SK-N-SH (cell line): ENCODE results near the gene TMPRSS9. TPM values are rescaled to one million over a fixed set of nuclear protein-coding genes. Genes with fewer than 3 reads are reported as not detected.

Experiments
- CTCF ChIA-PET: fragments of 300-600, 350-600 bp; formaldehyde crosslinking; extraction: SDS; loops from one replicate; lab custom pipeline; 2021; lab: Yijun Ruan, JAX
- POLR2A ChIA-PET: fragments of 350-600 bp; sonication (Branson Sonifier 250); formaldehyde crosslinking; extraction: SDS; loops from one replicate; lab custom pipeline; 2020; ENCODE audit warnings: antibody characterized with exemption, inconsistent platforms; lab: Yijun Ruan, JAX
- DNase-seq: peaks from one replicate; pipeline ENCODE4 v3.0.0; 2012
- H2AFZ ChIP-seq: fragments of 200-600 bp; sonication (generic); 2 replicates; pipeline ENCODE4 v1.8.1; 2016; ENCODE audit warnings: antibody characterized with exemption, mild to moderate bottlenecking, low read depth
- H3F3A ChIP-seq: fragments of 200-600 bp; sonication (generic); replicated peaks from 2 replicates; pipeline ENCODE3; 2016; ENCODE audit warnings: antibody characterized with exemption, mild to moderate bottlenecking; ENCODE audit not compliant: insufficient read depth
- H3K27ac ChIP-seq, 2 experiments: fragments of 200-500 bp in 1 of 2; fragments of 200-600 bp in 1 of 2; sonication (Bioruptor generic) in 1 of 2; sonication (generic), shearing (Covaris generic) in 1 of 2; 2 replicates each; pipeline versions ENCODE4 v1.5.1 to v1.6.1; 2014 to 2016; ENCODE audit warnings: low read depth in 2 of 2, inconsistent platforms in 1 of 2, low read length in 1 of 2, mild to moderate bottlenecking in 1 of 2, mixed read lengths in 1 of 2
- H3K27me3 ChIP-seq: fragments of 200-600 bp; sonication (generic), shearing (Covaris generic); 2 replicates; pipeline ENCODE4 v1.6.1; 2016; ENCODE audit warnings: mixed run types; ENCODE audit not compliant: insufficient read depth
- H3K36me3 ChIP-seq, 2 experiments: fragments of 200-500 bp in 1 of 2; fragments of 200-600 bp in 1 of 2; sonication (Bioruptor generic) in 1 of 2; sonication (generic) in 1 of 2; replicated peaks in 1 of 2; 2 replicates each; pipeline versions ENCODE3 to v1.5.1; 2014 to 2016; ENCODE audit warnings: low read length in 1 of 2, mild to moderate bottlenecking in 1 of 2; ENCODE audit not compliant: insufficient read depth in 2 of 2, control insufficient read depth in 1 of 2
- H3K4me1 ChIP-seq, 2 experiments: fragments of 200-500 bp in 1 of 2; fragments of 200-600 bp in 1 of 2; sonication (Bioruptor generic) in 1 of 2; sonication (generic), shearing (Covaris generic) in 1 of 2; 2 replicates each; pipeline versions ENCODE4 v1.5.1 to v1.6.1; 2014 to 2016; ENCODE audit warnings: low read depth in 1 of 2, low read length in 1 of 2, mixed run types in 1 of 2; ENCODE audit not compliant: insufficient read depth in 2 of 2, control insufficient read depth in 1 of 2
- H3K4me2 ChIP-seq: fragments of 200-600 bp; sonication (generic), shearing (Covaris generic); 2 replicates; pipeline ENCODE4 v1.6.1; 2017; ENCODE audit warnings: mixed run types
- H3K4me3 ChIP-seq, 2 experiments: fragments of 200-500 bp in 1 of 2; fragments of 200-600 bp in 1 of 2; sonication (Bioruptor generic) in 1 of 2; sonication (generic), shearing (Covaris generic) in 1 of 2; 2 replicates each; pipeline versions ENCODE4 v1.5.1 to v1.8.1; 2014 to 2016; ENCODE audit warnings: low read depth in 2 of 2, inconsistent platforms in 1 of 2, low read length in 1 of 2, mild to moderate bottlenecking in 1 of 2, mixed read lengths in 1 of 2, moderate library complexity in 1 of 2
- H3K79me2 ChIP-seq: fragments of 200-600 bp; sonication (generic); 2 replicates; pipeline ENCODE4 v1.8.1; 2017; ENCODE audit warnings: mild to moderate bottlenecking; ENCODE audit not compliant: insufficient read depth
- H3K9ac ChIP-seq: fragments of 200-600 bp; sonication (generic); 2 replicates; pipeline ENCODE4 v1.6.1; 2017; ENCODE audit warnings: mixed run types
- H3K9me2 ChIP-seq: fragments of 200-600 bp; sonication (generic); 2 replicates; pipeline ENCODE4 v1.6.1; 2017; ENCODE audit warnings: mixed run types
- H3K9me3 ChIP-seq: fragments of 200-600 bp; sonication (generic); 2 replicates; pipeline ENCODE4 v1.6.1; 2017; ENCODE audit warnings: mixed run types, mild to moderate bottlenecking, moderate library complexity
- H4K20me1 ChIP-seq: fragments of 200-600 bp; sonication (generic); 2 replicates; pipeline ENCODE4 v1.6.1; 2017; ENCODE audit warnings: mild to moderate bottlenecking, mixed run types; ENCODE audit not compliant: insufficient read depth
- ELF1 ChIP-seq: IDR thresholded peaks from 2 replicates; pipeline ENCODE4 v1.4.0; 2012
- EZH2phosphoT487 ChIP-seq: fragments of 200-600 bp; sonication (generic); IDR thresholded peaks from 2 replicates; pipeline ENCODE4 v1.6.1; 2017; ENCODE audit warnings: low read depth, mixed run types, mild to moderate bottlenecking, antibody characterized with exemption, moderate library complexity, borderline replicate concordance
- MXI1 ChIP-seq: IDR thresholded peaks from 2 replicates; pipeline ENCODE4 v1.6.1; 2012; ENCODE audit warnings: mild to moderate bottlenecking, low read depth, low read length, improper control_type of control experiment
- NFIC ChIP-seq: IDR thresholded peaks from 2 replicates; pipeline ENCODE4 v1.4.0; 2012; ENCODE audit warnings: borderline replicate concordance
- RFX5 ChIP-seq: IDR thresholded peaks from 2 replicates; pipeline ENCODE4 v1.6.1; 2012; ENCODE audit warnings: mild to moderate bottlenecking, improper control_type of control experiment, low read length
- RXRA ChIP-seq: IDR thresholded peaks from 2 replicates; pipeline ENCODE4 v1.4.0; 2012; ENCODE audit warnings: low read depth, mild to moderate bottlenecking, borderline replicate concordance
- SIN3A ChIP-seq: IDR thresholded peaks from 2 replicates; pipeline ENCODE4 v1.6.1; 2012; ENCODE audit warnings: low read depth, mild to moderate bottlenecking, low read length, moderate library complexity, borderline replicate concordance
- TCF12 ChIP-seq: IDR thresholded peaks from 2 replicates; pipeline ENCODE4 v1.4.0; 2012
- TEAD4 ChIP-seq: IDR thresholded peaks from 2 replicates; pipeline ENCODE4 v1.4.0; 2012; ENCODE audit warnings: mild to moderate bottlenecking, borderline replicate concordance; ENCODE audit not compliant: insufficient read depth
- YY1 ChIP-seq: IDR thresholded peaks from 2 replicates; pipeline ENCODE4 v1.4.0; 2012; ENCODE audit warnings: low read depth, mild to moderate bottlenecking
- WGBS: methylation state at CpG from one replicate; pipeline ENCODE4 v1.1.6; 2017; ENCODE audit warnings: low lambda C conversion rate; 5-methylcytosine and 5-hydroxymethylcytosine counted together
- polyA plus RNA-seq, 3 experiments: library from polyadenylated mRNA; depleted of rRNA; stranded (reverse); fragments of >200 nt; gene quantifications; 2 replicates each; pipeline ENCODE4 v1.2.3, GENCODE V29; 2012
- TF ChIP-seq, protein P1 (sequence below): IDR thresholded peaks from 2 replicates; pipeline ENCODE4 v1.4.0; 2012; ENCODE audit warnings: low read depth, borderline replicate concordance
- TF ChIP-seq, protein P2 (sequence below): IDR thresholded peaks from 2 replicates; pipeline ENCODE4 v1.6.1; 2012; ENCODE audit warnings: mild to moderate bottlenecking, low read depth, low read length, moderate library complexity
- TF ChIP-seq, protein P3 (sequence below): fragments of 150-350 bp; IDR thresholded peaks from 2 replicates; pipeline ENCODE4 v1.6.1; 2016; ENCODE audit warnings: mild to moderate bottlenecking, low read depth, low read length

Gene TMPRSS9
- polyA plus RNA-seq, 1 of the 3 experiments (the other 2 are of a cell fraction): not detected

DNA sequence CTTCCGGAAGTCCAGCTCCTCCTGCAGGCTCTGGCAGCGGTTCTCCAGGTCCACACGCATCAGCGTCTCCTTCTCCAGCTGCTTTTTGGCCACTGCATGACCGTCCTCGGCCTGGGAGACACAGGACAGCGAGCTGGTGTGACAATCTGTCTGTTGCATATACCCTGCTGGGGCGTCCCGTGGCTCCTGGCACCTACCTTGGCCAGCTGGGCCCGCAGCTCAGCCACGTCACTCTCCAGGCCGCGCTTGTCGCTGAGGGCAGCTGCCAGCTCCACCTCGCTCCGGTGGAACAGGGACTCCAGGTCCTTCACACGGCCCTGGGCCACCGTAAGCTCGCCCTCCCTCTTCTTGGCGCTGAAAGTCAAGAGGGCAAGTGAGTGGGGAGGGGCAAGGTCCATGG, 78.1 kb downstream of the TMPRSS9 start:
- no peaks in the 10 kb centered on the region for H3F3A ChIP-seq
- H3K4me1 ChIP-seq: no peaks in the 10 kb centered on the region
- no peak overlapping the region for H3K4me3 ChIP-seq
- H3K9ac ChIP-seq: no peak overlapping the region
- H3K79me2 ChIP-seq: peaks cover 60% of the 10 kb centered on the region
- CTCF ChIA-PET: interaction anchor here (1.1 kb wide), 1 partner anchor 10 kb away, joined by 3 read pairs; no protein-coding TSS in a partner anchor
- H3K27ac ChIP-seq: no peak overlapping the region
- 85% methylated on average over 15 of the region's 20 CpGs for WGBS
- peaks cover 3 to 27% of the 10 kb centered on the region in 2 experiments for H3K36me3 ChIP-seq
- DNase-seq: no peak
- TF ChIP-seq TEAD4 (no peak), SIN3A (no peak), ELF1 (no peak), EZH2phosphoT487 (no peak), NFIC (no peak), RXRA (no peak), RFX5 (no peak), TCF12 (no peak), MXI1 (no peak), YY1 (no peak)
- TF ChIP-seq, protein P1, sequence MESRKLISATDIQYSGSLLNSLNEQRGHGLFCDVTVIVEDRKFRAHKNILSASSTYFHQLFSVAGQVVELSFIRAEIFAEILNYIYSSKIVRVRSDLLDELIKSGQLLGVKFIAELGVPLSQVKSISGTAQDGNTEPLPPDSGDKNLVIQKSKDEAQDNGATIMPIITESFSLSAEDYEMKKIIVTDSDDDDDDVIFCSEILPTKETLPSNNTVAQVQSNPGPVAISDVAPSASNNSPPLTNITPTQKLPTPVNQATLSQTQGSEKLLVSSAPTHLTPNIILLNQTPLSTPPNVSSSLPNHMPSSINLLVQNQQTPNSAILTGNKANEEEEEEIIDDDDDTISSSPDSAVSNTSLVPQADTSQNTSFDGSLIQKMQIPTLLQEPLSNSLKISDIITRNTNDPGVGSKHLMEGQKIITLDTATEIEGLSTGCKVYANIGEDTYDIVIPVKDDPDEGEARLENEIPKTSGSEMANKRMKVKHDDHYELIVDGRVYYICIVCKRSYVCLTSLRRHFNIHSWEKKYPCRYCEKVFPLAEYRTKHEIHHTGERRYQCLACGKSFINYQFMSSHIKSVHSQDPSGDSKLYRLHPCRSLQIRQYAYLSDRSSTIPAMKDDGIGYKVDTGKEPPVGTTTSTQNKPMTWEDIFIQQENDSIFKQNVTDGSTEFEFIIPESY: no peak
- TF ChIP-seq, protein P2, sequence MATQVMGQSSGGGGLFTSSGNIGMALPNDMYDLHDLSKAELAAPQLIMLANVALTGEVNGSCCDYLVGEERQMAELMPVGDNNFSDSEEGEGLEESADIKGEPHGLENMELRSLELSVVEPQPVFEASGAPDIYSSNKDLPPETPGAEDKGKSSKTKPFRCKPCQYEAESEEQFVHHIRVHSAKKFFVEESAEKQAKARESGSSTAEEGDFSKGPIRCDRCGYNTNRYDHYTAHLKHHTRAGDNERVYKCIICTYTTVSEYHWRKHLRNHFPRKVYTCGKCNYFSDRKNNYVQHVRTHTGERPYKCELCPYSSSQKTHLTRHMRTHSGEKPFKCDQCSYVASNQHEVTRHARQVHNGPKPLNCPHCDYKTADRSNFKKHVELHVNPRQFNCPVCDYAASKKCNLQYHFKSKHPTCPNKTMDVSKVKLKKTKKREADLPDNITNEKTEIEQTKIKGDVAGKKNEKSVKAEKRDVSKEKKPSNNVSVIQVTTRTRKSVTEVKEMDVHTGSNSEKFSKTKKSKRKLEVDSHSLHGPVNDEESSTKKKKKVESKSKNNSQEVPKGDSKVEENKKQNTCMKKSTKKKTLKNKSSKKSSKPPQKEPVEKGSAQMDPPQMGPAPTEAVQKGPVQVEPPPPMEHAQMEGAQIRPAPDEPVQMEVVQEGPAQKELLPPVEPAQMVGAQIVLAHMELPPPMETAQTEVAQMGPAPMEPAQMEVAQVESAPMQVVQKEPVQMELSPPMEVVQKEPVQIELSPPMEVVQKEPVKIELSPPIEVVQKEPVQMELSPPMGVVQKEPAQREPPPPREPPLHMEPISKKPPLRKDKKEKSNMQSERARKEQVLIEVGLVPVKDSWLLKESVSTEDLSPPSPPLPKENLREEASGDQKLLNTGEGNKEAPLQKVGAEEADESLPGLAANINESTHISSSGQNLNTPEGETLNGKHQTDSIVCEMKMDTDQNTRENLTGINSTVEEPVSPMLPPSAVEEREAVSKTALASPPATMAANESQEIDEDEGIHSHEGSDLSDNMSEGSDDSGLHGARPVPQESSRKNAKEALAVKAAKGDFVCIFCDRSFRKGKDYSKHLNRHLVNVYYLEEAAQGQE: no peak
- TF ChIP-seq, protein P3, sequence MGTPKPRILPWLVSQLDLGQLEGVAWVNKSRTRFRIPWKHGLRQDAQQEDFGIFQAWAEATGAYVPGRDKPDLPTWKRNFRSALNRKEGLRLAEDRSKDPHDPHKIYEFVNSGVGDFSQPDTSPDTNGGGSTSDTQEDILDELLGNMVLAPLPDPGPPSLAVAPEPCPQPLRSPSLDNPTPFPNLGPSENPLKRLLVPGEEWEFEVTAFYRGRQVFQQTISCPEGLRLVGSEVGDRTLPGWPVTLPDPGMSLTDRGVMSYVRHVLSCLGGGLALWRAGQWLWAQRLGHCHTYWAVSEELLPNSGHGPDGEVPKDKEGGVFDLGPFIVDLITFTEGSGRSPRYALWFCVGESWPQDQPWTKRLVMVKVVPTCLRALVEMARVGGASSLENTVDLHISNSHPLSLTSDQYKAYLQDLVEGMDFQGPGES: no peak
- POLR2A ChIA-PET: no interaction called here
- no peak overlapping the region for H2AFZ ChIP-seq
- H3K9me2 ChIP-seq: no peaks in the 10 kb centered on the region
- no peaks in the 10 kb centered on the region for H3K9me3 ChIP-seq
- H3K27me3 ChIP-seq: no peaks in the 10 kb centered on the region
- no peak overlapping the region for H3K4me2 ChIP-seq
- H4K20me1 ChIP-seq: peaks cover 14% of the 10 kb centered on the region; the same call in 1 of the 2 replicates
